Stomach (tissue), 4 donors: ENCODE measurements around the gene FAM227B.

ENCODE experiments used
- CTCF ChIP-seq, 7 experiments: fragments of 450-650 bp in 4 of 7; fragments of 200-600 bp in 3 of 7; sonication (generic) in 3 of 7; IDR thresholded peaks; one replicate each; pipeline ENCODE4 v1.5.1; 2016 to 2019; ENCODE audit warnings: antibody characterized with exemption in 7 of 7, control low read depth in 2 of 7, mild to moderate bottlenecking in 1 of 7
- POLR2A ChIP-seq, 4 donors: fragments of 450-650 bp; IDR thresholded peaks; one replicate each; pipeline ENCODE4 v1.6.1; 2016; ENCODE audit warnings: antibody characterized with exemption in 4 of 4, control low read depth in 2 of 4, mild to moderate bottlenecking in 1 of 4, moderate library complexity in 1 of 4

- TF ChIP-seq CTCF (IDR thresholded peaks at IDR 0.05) (no peak), POLR2A (IDR thresholded peaks at IDR 0.05) (no peak)
Measured at GRCh38 chr15:49423901-49424550, 196.6 kb downstream of the FAM227B start.
